PC-9 (cell line): ENCODE measurements around the gene RNF40. TPM values are rescaled to one million over a fixed set of nuclear protein-coding genes. Genes with fewer than 3 reads are reported as not detected.
"Not testable (repeated sequence)": the region's sequence is repeated elsewhere in the genome, so short reads cannot be mapped to it uniquely, and the experiment has no call there.

Experiments
- BruUV-seq: library from RNA; stranded (reverse); fragments of 400-500 nt; replicated peaks from 2 replicates; lab custom pipeline; 2021; lab: Mats Ljungman, UMichigan
- CTCF ChIA-PET: fragments of 300-600 bp; sonication (Branson Sonifier 250); formaldehyde crosslinking; loops from one replicate; lab custom pipeline; 2022; ENCODE audit warnings: antibody characterized with exemption; lab: Charles Lee
- POLR2A ChIA-PET: fragments of 300-600 bp; sonication (Branson Sonifier 250); formaldehyde crosslinking; loops from one replicate; lab custom pipeline; 2022; ENCODE audit warnings: antibody characterized with exemption; ENCODE audit not compliant: unreplicated experiment; lab: Charles Lee
- DNase-seq, 2 experiments: peaks; one replicate each; pipeline versions ENCODE4 v3.0.0 to v3.0.0-alpha.2; 2015 to 2022; ENCODE audit warnings: mixed read lengths in 1 of 2
- H2AFZ ChIP-seq: fragments of 200-600 bp; sonication (generic); 2 replicates; pipeline ENCODE4 v1.8.1; 2017; ENCODE audit warnings: antibody characterized with exemption
- H3F3A ChIP-seq: fragments of 200-600 bp; sonication (generic); 2 replicates; pipeline ENCODE4 v1.8.1; 2017; ENCODE audit warnings: antibody characterized with exemption, mild to moderate bottlenecking, low read depth; ENCODE audit not compliant: insufficient read depth
- H3K27ac ChIP-seq: fragments of 200-600 bp; sonication (generic); 2 replicates; pipeline ENCODE4 v1.6.1; 2016; ENCODE audit warnings: mixed run types
- H3K27me3 ChIP-seq: fragments of 200-600 bp; sonication (generic); 2 replicates; pipeline ENCODE4 v1.6.1; 2016; ENCODE audit warnings: low read depth, mixed run types; ENCODE audit not compliant: insufficient read depth
- H3K36me3 ChIP-seq: fragments of 200-600 bp; sonication (generic); 2 replicates; pipeline ENCODE4 v1.6.1; 2016; ENCODE audit warnings: low read depth, mixed run types
- H3K4me1 ChIP-seq: fragments of 200-600 bp; sonication (generic); replicated peaks from 2 replicates; pipeline ENCODE4 v1.6.1; 2016; ENCODE audit warnings: mixed run types; ENCODE audit not compliant: insufficient read depth
- H3K4me2 ChIP-seq: fragments of 200-600 bp; sonication (generic); 2 replicates; pipeline ENCODE4 v1.6.1; 2017; ENCODE audit warnings: mixed run types
- H3K4me3 ChIP-seq: fragments of 200-600 bp; sonication (generic); 2 replicates; pipeline ENCODE4 v1.6.1; 2016; ENCODE audit warnings: mixed run types
- H3K79me2 ChIP-seq: fragments of 200-600 bp; sonication (generic); 2 replicates; pipeline ENCODE4 v1.6.1; 2017; ENCODE audit warnings: low read depth, mixed run types
- H3K9me2 ChIP-seq: fragments of 200-600 bp; sonication (generic); 2 replicates; pipeline ENCODE4 v1.8.1; 2017; ENCODE audit warnings: mild to moderate bottlenecking; ENCODE audit not compliant: insufficient read depth
- H3K9me3 ChIP-seq: fragments of 200-600 bp; sonication (generic); 2 replicates; pipeline ENCODE4 v1.8.1; 2016; ENCODE audit warnings: low read depth; ENCODE audit not compliant: insufficient read depth
- H4K20me1 ChIP-seq: fragments of 200-600 bp; sonication (generic); 2 replicates; pipeline ENCODE4 v1.8.1; 2017; ENCODE audit not compliant: insufficient read depth
- EZH2 ChIP-seq: fragments of 200-600 bp; sonication (generic); IDR thresholded peaks from 2 replicates; pipeline ENCODE4 v1.8.0; 2017; ENCODE audit warnings: antibody characterized with exemption, low read depth
- intact Hi-C: fragments of 100-400 bp; cut with micrococcal nuclease; formaldehyde crosslinking; loops from one replicate; pipeline ENCODE4 v1.10.0; 2022; ENCODE audit not compliant: unreplicated experiment
- total RNA-seq: library from RNA; stranded (reverse); gene quantifications from 2 replicates; pipeline ENCODE4 v1.2.3, GENCODE V29; 2021
- TF ChIP-seq, protein P1 (sequence below): fragments of 200-600 bp; sonication (generic); conservative IDR thresholded peaks from 2 replicates; pipeline ENCODE4 v1.6.1; 2017; ENCODE audit warnings: mixed run types, antibody characterized with exemption, mild to moderate bottlenecking, moderate library complexity

Gene RNF40
- total RNA-seq, 1 experiment from 2014 or later: 178 TPM

- POLR2A ChIA-PET: interaction anchor here (0.6 to 0.7 kb wide), 2 partner anchors 85 to 199 kb away, joined by 3 read pairs; no protein-coding TSS in a partner anchor
- Histone ChIP-seq H3K36me3 (no peaks in the 10 kb centered on the region), H3K9me2 (no peaks in the 10 kb centered on the region), H2AFZ (no peak overlapping the region), H3F3A (peaks cover 11% of the 10 kb centered on the region; the same call in 1 of the 2 replicates), H3K4me1 (peaks cover 9% of the 10 kb centered on the region), H3K79me2 (no peaks in the 10 kb centered on the region), H3K27me3 (no peaks in the 10 kb centered on the region), H3K9me3 (0 out of 2 replicates have a peak, but pooled peaks cover 4% of the 10 kb centered on the region), H3K4me3 (no peak overlapping the region), H3K4me2 (no peak overlapping the region), H4K20me1 (no peaks in the 10 kb centered on the region), H3K27ac (no peak overlapping the region)
- no peak for DNase-seq
- intact Hi-C loops: no loop called here
- no peak for TF ChIP-seq EZH2
- TF ChIP-seq, protein P1, sequence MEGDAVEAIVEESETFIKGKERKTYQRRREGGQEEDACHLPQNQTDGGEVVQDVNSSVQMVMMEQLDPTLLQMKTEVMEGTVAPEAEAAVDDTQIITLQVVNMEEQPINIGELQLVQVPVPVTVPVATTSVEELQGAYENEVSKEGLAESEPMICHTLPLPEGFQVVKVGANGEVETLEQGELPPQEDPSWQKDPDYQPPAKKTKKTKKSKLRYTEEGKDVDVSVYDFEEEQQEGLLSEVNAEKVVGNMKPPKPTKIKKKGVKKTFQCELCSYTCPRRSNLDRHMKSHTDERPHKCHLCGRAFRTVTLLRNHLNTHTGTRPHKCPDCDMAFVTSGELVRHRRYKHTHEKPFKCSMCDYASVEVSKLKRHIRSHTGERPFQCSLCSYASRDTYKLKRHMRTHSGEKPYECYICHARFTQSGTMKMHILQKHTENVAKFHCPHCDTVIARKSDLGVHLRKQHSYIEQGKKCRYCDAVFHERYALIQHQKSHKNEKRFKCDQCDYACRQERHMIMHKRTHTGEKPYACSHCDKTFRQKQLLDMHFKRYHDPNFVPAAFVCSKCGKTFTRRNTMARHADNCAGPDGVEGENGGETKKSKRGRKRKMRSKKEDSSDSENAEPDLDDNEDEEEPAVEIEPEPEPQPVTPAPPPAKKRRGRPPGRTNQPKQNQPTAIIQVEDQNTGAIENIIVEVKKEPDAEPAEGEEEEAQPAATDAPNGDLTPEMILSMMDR: no peak
- CTCF ChIA-PET: no interaction called here
- no TSS peak for BruUV-seq
Observed at GRCh38 chr16:30816769-30817168, 54.6 kb downstream of the RNF40 start.

- Histone ChIP-seq H3K79me2 (no peaks in the 10 kb centered on the region), H2AFZ (no peak overlapping the region), H3K4me3 (no peak overlapping the region), H3K27ac (no peak overlapping the region), H4K20me1 (no peaks in the 10 kb centered on the region), H3K4me2 (no peak overlapping the region), H3F3A (peaks cover 34% of the 10 kb centered on the region), H3K4me1 (peaks cover 27% of the 10 kb centered on the region), H3K9me2 (no peaks in the 10 kb centered on the region), H3K27me3 (no peaks in the 10 kb centered on the region), H3K36me3 (no peaks in the 10 kb centered on the region), H3K9me3 (0 out of 2 replicates have a peak, but pooled peaks cover 4% of the 10 kb centered on the region)
- ChIA-PET CTCF (no interaction called here), POLR2A (no interaction called here)
- TF ChIP-seq, protein P1: no peak
- no peak for TF ChIP-seq EZH2
- BruUV-seq: no TSS peak
- intact Hi-C loops: no loop called here
- no peak for DNase-seq
Observed at GRCh38 chr16:30820952-30821421, 58.9 kb downstream of the RNF40 start.

DNA sequence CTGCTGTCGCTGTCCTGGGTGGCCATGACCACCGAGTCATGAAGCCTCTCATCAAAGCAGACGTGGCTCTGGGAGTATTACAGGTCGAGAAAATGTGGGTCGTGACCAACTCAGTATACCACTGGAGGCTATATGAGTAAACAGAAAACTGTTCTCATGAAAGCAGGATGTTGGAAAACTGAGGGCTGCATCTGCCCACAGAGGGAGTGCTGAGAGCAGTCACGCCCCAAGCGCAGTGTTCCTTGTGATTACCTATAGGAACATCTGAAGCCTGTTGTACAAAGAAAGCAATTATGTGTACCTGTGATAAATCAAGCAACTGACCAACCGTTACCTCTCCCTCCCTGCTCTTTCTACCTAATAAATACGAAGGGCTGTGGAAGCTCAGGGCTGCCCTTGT lies 59.3 kb downstream of the RNF40 start:
- H2AFZ ChIP-seq, H4K20me1 ChIP-seq, H3K79me2 ChIP-seq, DNase-seq, H3K9me2 ChIP-seq, intact Hi-C loops, H3K36me3 ChIP-seq, H3K9me3 ChIP-seq, BruUV-seq, CTCF ChIA-PET, H3K4me3 ChIP-seq, POLR2A ChIA-PET, H3K27me3 ChIP-seq, H3K27ac ChIP-seq, H3K4me2 ChIP-seq: not testable (repeated sequence)
- peaks cover 27% of the 10 kb centered on the region for H3K4me1 ChIP-seq
- H3F3A ChIP-seq: peaks cover 34% of the 10 kb centered on the region

GRCh38 chr16:30821891-30822290 lies 59.8 kb downstream of the RNF40 start:
- POLR2A ChIA-PET: no interaction called here
- CTCF ChIA-PET: no interaction called here
- no peak for DNase-seq
- H3K27ac ChIP-seq: no peak overlapping the region
- no peaks in the 10 kb centered on the region for H3K9me2 ChIP-seq
- H3K36me3 ChIP-seq: no peaks in the 10 kb centered on the region
- H3K79me2 ChIP-seq: no peaks in the 10 kb centered on the region
- no peak overlapping the region for H2AFZ ChIP-seq
- TF ChIP-seq EZH2: no peak
- TF ChIP-seq, protein P1: no peak
- H3K4me3 ChIP-seq: no peak overlapping the region
- H3K9me3 ChIP-seq: 0 out of 2 replicates have a peak, but pooled peaks cover 4% of the 10 kb centered on the region
- intact Hi-C loops: no loop called here
- H3F3A ChIP-seq: peaks cover 34% of the 10 kb centered on the region
- BruUV-seq: no TSS peak
- H3K4me2 ChIP-seq: no peak overlapping the region
- no peaks in the 10 kb centered on the region for H4K20me1 ChIP-seq
- H3K27me3 ChIP-seq: no peaks in the 10 kb centered on the region
- peaks cover 27% of the 10 kb centered on the region for H3K4me1 ChIP-seq
